Head of caudate nucleus (tissue), 42 donors: ENCODE data around the gene ELF3.
"Not testable (repeated sequence)": the region's sequence is repeated elsewhere in the genome, so short reads cannot be mapped to it uniquely, and the experiment has no call there.

ENCODE experiments used
- DNase-seq, 42 donors: peaks; one replicate each; pipeline versions ENCODE4 v3.0.0 to v3.0.0-alpha.2; 2020 to 2021; ENCODE audit warnings: mixed read lengths in 7 of 42
- intact Hi-C: fragments of 100-400 bp; cut with DNase I; formaldehyde crosslinking; loops from one replicate; pipeline ENCODE4 v1.15.0; 2022

ELF3 gene

DNA sequence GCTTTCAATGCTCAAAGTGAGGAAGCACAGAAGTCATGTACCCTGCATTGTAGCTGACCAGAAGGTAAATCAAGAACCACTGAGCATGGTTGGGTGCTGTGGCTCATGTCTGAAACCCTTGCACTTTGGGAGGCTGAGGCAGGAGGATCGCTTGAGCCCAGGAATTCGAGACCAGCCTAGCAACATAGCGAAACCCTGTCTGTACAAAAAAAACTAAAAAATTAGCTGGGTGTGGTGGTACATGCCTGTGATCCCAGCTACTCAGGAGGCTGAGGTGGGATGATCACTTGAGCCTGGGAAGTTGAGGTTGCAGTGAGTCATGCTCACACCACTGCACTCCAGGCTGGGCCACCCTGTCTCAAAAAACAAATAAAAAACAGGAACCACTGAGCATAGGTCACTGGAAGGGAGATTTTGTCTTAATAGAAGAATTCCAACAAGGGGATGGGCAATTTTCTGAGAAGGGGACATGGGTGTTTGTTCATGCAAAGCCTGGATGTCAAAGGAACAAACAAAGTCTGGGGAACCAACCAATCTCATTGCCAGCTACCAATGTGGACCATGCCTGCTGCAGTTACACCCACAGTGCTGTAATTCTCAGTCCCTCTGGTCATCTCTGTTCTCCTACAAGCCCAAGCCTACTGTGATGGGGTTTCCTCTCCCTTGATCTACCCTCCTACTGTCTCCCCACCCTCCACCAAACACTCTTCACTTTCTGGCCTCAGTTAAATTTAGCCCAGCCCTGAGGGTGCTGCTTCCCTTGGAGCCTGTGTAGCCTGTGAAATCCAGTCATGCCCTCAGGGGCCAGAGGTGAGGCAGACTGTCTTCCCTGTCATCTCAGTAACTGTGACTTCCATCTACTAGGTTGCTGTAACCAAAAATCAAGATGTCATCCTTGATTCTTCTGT is 47.9 kb downstream of the ELF3 start:
- intact Hi-C loops = no loop called here
- DNase-seq = no peak

DNA sequence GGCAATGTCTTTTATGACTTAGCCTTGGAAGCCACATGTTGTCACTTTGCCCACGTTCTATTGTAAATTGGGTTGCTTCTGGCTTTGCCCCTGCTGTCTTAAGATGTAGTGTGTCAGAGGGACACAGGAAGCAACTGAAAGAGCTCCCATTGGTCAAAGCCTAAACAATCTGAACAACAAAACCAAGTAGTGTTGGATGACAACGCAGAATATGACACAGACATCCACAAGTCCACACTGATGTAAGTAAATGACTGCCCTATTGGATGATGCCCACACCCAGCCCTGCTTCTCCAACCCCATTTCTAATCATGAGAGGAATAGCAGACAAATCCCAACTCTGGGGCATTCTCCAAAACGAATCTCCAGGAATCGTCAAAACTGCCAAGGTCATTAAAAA is 50.7 kb downstream of the ELF3 start:
- DNase-seq = no peak
- intact Hi-C loops = no loop called here

DNA sequence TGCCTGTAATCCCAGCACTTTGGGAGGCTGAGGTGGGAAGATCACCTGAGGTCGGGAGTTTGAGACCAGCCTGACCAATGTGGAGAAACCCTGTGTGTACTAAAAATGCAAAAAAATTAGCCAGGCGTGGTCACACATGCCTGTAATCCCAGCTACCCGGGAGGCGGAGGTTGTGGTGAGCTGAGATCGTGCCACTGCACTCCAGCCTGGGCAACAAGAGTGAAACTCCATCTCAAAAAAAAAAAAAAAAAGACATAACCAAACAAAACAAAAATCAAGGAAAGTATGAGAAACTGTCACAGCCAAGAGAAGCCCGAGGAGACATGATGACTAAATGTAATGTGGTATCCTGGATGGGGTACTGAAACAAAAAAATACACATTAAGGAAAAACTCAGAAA is 51.4 kb downstream of the ELF3 start:
- intact Hi-C loops = not testable (repeated sequence)

DNA sequence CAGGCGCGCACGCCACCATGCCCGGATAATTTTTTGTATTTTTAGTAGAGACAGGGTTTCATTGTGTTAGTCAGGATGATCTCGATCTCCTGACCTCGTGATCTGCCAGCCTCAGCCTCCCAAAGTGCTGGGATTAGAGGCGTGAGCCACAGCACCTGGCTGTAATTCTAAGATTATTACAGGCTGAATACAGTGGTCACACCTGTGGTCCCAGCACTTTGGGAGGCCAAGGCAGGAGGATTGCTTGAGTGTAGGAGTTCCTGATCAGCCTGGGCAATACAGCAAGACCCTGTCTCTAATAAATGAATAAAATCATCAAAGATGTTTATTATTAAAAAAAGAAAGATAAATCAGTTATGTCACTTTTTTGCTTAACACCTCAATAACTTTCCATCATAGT is 52.2 kb downstream of the ELF3 start:
- not testable (repeated sequence) for DNase-seq

More for the DNA sequence above, 51.4 kb downstream of the ELF3 start:
- not testable (repeated sequence) for DNase-seq

DNA sequence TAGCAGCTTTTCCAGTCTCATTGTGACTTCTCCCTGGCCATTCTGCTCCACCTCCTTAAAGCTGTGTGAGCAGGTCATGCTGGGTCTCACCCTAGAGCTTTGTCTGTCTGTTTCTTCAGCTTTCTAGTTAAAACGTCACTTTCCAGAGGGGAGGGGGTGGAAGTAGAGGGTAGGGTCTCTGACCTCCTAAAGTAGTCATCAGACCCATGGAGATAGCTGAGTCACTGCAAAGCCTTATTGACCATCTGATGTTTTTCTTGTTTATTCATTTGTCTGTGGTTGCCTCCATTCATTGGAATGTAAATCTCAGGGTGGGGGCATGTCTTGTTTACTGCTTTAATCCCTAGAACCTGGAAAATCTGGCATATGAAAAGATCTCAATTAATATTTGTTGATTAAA is 52.7 kb downstream of the ELF3 start:
- intact Hi-C loops = no loop called here
- no peak for DNase-seq

More for the DNA sequence above, 52.2 kb downstream of the ELF3 start:
- intact Hi-C loops = not testable (repeated sequence)

DNA sequence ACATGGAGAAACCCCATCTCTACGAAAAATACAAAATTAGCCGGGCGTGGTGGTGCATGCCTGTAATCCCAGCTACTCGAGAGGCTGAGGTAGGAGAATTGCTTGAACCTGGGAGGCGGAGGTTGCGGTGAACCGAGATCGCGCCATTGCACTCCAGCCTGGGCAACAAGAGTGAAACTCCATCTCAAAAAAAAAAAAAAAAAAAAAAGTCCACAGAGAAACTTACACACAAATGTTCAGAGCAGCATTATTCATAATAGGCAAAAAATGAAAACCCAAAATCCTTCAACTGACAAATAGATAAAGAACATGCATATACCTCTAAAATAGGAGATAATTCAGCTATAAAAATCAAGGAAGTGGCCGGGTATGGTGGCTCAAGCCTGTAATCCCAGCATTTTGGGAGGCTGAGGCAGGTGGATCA is 54.5 kb downstream of the ELF3 start:
- DNase-seq, intact Hi-C loops: not testable (repeated sequence)
